HG03159 (cell line): ENCODE measurements around the gene AFAP1L1.

Experiments
- ATAC-seq: cut with Tn5 transposase; IDR thresholded peaks from one replicate; pipeline ENCODE4 v1.9.1; 2021; ENCODE audit warnings: mild to moderate bottlenecking, moderate library complexity; ENCODE audit not compliant: unreplicated experiment

Gene AFAP1L1

DNA sequence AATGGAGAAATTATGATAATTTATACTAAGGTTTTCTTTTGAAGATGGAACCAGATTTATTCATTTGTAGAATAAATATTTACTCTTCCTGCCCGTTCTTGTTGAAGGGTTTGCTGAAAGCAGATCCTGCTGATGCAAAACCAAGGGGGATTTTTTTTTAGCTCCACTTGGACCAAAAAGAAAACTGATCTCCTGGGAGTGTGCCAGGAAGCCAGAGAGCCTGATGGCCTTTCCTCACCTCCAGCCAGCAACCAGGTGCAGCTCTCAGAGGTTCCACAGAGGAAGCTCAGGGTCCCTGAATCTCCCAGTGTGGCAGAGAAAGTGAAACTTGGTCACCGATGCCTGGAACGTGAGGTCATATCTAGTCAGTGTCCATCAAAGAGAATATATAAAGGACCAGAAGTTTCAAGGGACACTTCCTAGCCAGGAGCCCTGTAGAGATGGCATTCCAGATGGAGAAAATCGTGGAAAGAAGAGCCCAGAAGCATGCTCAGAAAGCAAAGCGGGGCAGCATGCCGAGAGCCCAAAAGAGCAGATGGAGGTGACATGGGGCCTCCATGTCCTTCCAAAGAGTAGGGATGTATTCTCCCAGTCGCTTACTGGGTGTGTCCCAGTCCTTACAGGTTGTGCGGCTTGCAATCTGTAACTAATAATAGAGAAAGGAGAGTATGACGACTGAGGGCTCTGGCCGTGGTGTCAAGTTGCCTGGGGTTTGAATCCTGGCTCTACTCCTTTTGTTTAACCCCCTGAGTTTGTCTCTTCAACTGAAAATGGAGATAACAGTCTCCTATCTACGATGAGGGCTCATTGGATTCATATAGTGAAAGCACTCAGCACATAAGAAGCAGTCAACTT is 12.2 kb downstream of the AFAP1L1 start:
- ATAC-seq: no peak

DNA sequence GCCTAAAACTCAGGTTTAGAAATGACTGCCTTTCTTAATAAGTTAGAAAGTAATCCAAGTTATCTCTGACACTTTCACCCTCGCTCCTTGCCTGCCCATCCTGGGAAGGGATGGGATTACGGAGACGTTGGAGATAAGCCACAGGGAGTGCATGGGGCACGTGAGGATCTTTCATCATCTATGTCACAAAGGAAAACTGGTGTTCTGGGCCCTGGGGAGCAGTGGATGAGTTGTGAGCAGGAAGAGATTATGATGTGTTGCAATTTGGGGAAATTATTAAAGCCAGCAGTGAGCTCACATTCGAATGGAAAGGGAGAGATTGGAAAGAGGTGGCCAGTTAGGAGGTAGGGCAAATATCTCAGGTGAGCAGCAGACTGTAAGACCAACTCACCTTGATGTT is 12.8 kb downstream of the AFAP1L1 start:
- no peak for ATAC-seq

DNA sequence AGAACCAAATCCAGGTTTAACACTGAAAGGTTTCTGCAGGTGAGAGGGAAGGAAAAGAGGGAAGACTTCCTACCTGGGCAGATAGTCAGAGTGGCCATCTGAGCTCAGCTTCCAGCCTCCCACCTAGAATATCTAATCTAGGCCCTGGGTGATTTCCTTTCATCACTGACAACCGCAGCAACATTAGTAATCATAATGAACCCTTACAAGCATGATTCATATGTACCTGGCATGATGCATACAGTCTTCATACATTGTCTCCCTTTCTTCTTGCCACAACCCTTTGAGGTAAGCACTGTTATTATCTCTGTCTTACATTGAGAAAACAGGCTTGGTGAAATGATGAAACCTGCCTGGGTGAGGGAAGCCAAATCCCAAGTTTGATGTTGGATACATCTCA is 13.5 kb downstream of the AFAP1L1 start:
- ATAC-seq: no peak

DNA sequence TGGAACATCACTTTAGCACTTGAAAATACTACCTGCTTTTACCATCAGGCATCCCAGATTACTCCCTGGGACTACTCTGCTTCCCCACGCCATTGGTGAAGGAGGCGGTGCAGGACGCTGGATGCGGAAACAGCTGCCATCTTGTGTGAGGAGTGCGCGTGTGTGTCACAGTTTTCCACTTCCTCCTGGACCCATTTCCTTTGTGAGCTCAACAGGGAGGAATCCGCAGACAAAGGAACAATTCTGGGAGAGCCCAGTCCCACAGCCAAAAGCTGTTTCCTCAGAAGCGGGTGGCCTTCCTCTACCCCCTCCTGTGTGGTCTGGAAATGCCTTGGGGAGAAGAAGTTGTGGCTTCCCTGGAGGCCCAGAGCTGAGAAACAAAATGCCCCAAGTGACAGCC is 16.8 kb downstream of the AFAP1L1 start:
- ATAC-seq: no peak

DNA sequence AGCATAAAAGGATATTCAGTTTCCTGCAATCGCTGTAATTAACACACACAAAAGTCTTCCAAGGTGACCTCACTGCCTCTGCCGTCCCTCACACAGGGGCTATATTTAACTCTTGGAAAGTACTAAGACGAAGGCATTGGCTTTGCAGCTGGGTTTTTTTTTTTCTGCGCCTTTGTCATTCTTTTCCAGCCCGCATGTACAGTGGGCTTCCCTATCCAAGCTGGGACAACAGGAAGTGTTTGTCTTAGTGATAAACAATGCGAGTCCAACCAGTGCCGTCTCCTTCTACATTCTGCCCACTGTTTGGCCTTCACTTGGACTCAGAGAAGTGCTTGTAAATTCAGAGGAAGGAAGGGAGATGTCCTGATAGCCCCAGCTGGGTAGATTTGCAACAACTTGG is 17.6 kb downstream of the AFAP1L1 start:
- ATAC-seq: no peak

DNA sequence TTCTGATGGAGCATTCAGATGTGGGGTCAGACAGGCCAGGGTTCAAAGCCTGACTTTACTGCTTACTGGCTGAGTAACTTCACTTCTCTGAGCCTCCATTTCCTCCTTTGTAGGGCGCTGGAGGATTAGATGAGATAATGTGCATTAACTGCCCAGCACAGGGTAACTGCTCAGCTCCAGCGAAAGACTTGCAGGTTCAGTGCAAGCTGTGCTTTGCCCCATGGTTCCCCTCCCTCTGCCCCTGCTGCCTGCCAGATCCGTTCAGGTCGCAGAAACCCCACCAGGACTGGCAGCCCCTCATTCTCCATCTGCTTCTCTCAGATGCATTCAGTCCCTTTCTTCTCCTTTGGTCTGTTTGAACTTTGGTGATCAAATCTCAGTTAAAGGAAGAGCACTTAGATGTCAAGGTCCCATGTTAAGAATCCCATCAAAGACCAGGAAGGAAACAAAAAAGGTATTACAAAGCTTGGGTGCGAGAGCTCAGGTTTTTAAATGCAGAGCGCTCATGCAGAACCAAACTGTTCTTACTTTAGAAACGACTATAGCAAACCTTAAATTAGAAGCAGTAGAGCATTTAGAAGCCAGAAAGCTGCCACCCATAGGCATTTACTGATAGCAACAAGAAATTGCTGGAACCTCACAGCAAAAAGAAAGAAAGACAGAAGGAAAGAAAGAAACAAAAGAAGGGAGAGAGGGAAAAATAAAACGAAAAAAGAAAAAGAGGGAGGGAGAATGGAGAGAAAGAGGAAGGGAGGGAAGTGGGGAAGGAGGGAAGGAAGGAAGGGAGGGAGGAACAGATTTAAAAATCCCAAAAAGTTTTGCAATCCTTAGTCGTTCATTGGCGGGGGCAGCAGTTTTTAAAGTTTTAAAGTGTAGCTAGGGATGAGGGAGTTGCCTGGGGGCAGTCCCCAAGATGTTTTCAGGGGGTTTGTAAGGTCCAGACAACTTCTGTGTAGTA is 23.5 kb downstream of the AFAP1L1 start:
- ATAC-seq: no peak

DNA sequence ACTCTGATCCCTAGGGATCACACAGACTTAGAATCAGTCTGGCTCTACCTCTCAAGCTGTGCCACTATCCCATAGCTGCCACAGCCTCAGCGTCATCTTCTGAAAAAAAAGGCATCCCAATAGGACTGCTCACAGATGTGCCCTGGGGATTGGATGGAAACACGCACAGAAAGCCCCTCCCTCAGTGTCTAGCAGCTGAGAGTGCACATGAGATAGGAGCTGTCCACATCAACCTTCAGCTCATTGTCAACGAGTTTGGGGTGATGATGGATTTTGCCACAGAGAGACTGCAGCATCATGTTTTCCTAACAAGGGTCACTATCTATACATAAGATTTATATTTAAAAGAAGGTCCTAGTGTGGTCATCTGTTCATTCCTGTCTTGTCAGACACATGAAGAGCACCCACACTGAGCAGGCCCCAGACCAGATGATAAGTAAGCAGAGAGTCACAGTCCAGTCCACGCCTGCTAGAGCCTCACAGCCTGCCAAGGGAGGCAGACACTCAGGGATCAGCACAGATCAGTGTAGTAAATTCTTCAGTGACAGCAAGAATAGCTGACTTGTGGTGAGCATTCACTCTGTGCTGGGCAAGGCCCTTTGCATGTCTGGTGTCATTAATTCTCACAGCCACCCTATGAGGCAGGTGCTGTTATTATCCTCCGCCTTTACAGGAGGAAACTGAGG is 25.8 kb downstream of the AFAP1L1 start:
- no peak for ATAC-seq

DNA sequence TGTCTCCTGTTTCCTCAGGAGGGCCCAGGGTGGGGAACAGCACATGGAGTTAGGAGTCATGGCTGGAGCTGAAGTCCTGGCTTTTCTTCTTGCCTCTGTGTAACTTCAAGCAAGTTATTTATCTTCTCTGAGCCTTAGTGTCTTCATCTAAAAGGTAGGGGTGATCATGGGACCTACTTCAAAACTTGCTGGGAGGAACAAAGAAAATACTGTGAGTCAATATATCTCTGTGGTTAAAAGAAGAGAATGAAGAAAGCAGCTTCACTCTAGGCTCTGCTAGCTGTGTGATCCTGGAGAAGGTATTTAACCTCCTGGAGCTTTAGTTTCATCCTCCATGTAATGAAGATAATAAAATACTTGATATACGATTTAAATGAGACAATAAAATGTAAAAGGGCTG is 26.5 kb downstream of the AFAP1L1 start:
- ATAC-seq: no peak

DNA sequence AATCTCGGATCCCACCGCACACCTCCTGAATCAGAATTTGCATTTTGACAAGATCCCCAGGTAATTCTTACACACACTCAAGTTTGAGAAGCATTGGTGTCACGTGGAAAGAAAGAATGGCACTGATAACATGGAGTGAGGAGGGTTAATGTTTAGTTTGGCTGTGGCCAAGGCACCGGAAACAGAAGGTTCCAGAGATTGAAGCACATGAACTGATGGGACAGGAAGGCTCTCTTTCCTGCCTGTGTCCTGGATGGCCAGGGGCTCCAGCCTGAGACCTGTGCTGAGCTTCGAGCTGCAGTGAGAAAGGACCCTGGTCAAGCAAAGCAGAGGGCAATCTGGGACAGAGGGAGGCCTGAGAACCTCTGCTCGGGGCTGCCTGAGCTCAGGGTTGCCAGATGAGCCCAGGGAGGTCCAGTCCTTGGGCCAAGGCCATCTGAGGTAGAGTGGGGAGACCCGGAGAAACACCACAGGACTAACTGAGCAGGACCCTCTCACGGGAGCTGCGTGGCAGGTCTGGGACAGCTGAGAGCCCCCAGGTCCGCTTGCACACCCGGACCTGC is 27.3 kb downstream of the AFAP1L1 start:
- no peak for ATAC-seq

DNA sequence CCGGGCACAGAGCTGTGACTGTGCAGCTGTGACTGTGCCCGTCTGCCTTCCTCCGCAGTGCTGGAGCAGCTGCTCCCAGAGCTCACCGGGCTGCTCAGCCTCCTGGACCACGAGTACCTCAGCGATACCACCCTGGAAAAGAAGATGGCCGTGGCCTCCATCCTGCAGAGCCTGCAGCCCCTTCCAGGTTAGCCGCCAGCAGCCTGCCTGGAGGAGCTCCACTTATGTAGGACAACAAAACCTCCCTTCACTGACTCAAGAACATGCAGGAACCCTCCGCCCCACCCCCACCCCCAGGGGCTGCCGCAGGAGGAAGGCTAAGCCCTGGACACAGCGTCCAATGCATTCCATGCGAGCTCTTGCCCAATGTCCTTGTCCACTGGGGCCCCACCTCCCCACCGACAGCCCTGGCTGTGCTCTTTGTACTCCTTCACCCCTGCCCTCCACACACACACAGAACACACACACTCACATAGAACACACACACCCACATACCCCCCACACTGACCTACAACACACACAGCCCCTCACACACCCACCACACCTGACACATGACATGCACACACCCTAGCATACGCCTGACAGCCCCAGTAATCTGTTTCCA is 27.9 kb downstream of the AFAP1L1 start:
- no peak for ATAC-seq

DNA sequence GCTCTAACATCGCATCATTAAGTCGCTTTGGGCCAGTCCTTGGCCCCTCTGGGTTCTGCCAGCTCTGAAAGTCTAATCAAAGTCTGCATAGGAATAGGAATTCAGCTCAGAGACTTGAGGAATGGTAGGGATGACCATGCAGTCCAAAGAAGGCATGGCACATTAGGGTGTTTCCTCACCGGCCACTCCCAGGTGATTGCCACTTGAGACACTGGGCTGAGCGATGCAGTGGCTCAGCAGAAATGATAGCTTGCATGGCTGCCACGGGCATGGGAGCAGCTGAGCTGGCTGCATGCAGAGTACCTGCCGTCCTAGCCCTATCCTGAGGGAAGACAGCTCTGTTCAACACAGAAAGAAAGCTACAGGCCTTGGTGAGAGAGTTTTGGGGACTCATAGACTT is 28.8 kb downstream of the AFAP1L1 start:
- no peak for ATAC-seq

DNA sequence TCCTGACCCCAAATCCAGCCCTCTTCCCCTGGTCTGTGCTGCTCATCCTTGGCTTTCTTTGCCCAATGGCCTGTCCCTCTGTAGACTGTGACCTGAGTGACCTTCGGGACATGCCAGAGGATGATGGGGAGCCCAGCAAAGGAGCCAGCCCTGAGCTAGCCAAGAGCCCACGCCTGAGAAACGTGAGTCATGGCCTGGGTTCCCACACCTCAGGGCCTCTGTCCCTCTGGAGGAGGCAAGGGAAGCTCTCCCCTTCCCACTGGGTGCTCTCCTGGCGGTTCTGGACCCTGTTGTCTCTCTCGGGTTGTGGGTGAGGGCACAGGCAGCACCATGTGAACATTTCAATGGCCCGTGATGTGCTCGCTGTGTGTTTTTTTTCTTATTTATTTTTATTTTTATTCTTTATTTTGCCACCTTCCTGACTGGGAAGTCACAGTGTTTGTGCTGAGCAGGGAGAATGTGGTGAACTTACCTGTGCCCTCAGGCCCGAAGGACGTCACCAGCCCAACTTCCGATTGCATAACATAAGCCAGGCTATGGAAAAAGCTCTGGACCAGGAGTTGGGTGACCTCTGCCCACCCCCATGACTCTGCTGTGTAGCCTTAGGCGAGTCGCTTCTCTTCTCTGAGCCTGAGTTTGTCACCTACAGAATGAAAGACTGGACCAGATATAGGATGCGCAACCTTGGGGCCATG is 29.5 kb downstream of the AFAP1L1 start:
- ATAC-seq: no peak

DNA sequence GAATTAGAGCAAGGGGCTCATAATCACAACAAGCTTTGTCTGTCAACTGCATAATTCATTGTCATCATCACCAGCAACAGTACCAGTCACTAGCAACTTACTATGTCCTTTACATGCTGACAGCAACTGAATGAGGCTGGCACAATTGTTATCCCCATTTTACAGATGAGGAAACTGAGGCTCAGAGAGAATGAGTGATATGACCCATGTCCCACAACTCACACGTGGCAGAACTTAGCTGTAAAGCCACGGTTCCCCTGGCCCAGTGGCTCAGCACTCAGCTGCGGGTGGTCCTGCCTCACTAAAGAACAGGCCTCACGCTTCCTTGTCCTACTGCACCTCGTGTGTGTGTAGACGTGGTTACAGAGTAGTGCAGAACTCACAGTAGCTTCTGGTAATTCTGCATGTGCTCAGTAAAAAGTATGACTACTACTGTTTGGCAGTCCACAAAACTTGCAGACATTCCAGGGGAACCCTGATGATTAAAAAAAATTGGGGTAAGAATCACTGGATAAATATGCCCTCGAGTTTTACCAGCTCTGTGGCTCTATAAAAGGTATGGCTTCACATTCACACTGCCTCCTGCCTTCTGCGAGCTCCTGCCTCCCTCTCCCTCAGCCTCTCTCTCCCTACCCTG is 30.2 kb downstream of the AFAP1L1 start:
- ATAC-seq: no peak

DNA sequence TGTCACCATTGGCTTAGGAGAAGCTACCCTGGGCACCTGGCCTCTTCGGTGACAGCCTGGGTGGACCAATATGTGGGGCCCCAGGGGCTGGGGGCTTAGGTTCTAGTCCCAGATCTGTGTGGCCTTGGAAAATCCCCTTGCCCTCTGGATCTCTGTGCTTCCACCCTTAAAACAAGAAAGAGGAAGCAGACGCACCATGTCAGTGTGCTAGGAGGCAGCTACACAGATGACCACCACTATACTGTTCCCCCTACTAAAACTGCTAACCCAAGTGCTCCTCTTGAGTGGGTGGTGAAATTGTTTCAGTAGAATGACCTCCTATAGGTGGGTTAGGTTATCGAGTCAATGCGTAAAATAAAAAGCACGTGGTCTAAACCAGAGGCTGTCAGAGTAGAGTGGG is 31.0 kb downstream of the AFAP1L1 start:
- no peak for ATAC-seq

DNA sequence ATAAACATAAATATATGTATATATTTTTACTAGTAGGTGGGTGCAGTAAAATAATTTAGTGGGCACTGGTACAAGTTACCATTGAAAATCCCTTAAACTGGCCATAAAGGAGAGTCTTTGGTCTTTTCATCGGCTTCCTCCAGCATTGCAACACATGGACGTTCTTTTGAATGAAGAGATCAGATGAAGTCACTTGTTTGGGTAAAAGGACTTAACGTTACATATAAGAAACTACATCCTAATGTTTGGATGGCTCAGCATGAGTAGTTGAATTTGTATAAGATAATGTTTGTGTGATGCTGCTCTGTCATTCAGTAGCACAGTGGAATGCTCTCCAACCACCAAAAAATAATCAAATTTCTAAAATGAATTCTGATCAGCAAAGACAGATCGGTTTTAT is 31.6 kb downstream of the AFAP1L1 start:
- no peak for ATAC-seq

DNA sequence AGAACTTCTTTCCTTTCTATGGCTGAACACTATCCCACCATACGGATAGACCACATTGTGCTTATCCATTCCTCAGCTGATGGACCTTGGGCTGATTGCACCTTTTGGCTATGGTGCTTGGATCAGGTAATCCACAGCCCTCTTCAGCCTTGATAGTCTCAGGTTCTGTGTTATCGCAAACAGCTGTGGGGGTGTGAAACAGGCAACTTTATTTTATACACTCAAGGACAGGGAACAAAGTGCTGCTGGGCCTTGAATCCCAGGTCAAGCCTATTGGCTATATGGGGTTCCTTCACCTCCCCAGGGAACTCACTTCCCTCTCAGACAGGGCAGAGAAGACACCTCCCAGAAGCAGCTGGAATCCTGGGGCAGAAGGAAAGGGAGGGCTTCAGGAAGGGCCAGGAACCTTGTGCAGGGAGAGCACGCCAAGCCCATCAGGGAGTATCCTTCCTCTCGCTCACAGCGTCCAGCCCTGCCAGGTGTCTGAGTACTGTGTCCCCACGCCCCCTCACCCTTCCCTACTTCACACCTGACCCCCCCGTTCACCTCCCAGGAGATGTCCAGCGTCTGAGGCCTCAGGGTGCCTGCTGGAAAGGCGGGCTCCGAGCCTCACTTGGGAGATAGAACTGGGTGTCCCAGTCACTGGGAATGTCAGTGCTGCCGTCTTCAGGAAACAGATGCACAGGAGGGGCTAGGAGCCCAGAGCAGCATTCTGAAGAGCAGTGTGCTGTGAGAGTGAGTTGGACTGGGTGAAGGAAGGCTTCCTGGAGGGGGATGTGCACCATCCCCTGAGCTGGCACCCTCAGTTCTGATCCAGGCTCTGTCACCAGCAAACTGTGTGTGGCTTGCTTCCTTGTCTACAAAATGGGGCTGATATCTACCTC is 32.8 kb downstream of the AFAP1L1 start:
- ATAC-seq: no peak

DNA sequence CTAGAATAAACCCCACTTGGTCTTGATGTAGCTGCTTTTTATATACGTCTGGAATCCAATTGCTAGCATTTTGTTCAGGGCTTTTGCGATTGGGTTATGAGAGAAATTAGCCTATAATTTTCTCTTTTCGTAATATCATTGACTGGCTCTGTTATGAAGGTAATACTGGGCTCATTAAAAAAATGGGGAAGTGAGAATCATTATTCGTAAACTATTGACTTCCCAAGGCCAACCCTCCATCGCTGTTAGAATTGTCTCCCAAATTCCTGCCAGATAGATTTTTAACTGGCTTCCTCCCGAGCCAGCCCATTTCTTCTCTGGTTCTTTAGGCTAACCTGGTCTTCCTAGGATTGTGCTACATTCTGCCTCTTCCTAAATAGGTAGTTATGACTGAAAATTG is 37.7 kb downstream of the AFAP1L1 start:
- no peak for ATAC-seq

DNA sequence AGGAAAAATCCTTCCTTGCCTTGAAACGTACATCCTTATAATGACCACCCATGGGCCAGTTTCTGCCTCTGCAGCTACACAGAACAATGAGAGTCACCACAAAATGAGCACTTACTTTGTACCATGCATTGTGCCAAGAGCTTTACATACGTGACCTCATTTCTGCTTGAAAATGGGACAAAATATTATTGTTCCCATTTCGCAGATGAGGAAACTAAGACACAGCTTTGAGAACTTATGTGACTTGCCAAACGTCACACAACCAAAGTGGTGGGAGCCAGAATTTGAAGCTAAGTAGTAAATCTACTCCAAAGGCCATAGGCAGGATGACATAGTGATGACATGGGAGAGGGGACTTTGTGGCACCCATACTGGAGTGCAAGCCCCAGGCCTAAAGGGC is 38.8 kb downstream of the AFAP1L1 start:
- no peak for ATAC-seq
